ENCODE measurements around the gene KHDC4. TPM values are rescaled to one million over a fixed set of nuclear protein-coding genes. Genes with fewer than 3 reads are reported as not detected.

The KHDC4 gene
- polyA plus RNA-seq, 1 donor from 2014 or later, result 97.1 TPM

GRCh38 chr1:155884031-155884960, 49.9 kb downstream of the KHDC4 start:
- no peak for TF ChIP-seq REST (IDR thresholded peaks at IDR 0.05; ENCODE audit: borderline replicate concordance)
- TF ChIP-seq SMC3 (conservative IDR thresholded peaks at IDR 0.05; ENCODE audit: poor library complexity), result no peak
- TF ChIP-seq RAD21 (conservative IDR thresholded peaks at IDR 0.05), result no peak
- no peak for TF ChIP-seq EP300 (conservative IDR thresholded peaks at IDR 0.05; ENCODE audit: poor library complexity, severe bottlenecking)
- TF ChIP-seq TAF1 (IDR thresholded peaks at IDR 0.05; ENCODE audit: low read depth), result no peak
- TF ChIP-seq POLR2AphosphoS5 (IDR thresholded peaks at IDR 0.05), result no peak
- TF ChIP-seq MXI1 (conservative IDR thresholded peaks at IDR 0.05; ENCODE audit: poor library complexity, severe bottlenecking), result no peak
- TF ChIP-seq, protein P1, sequence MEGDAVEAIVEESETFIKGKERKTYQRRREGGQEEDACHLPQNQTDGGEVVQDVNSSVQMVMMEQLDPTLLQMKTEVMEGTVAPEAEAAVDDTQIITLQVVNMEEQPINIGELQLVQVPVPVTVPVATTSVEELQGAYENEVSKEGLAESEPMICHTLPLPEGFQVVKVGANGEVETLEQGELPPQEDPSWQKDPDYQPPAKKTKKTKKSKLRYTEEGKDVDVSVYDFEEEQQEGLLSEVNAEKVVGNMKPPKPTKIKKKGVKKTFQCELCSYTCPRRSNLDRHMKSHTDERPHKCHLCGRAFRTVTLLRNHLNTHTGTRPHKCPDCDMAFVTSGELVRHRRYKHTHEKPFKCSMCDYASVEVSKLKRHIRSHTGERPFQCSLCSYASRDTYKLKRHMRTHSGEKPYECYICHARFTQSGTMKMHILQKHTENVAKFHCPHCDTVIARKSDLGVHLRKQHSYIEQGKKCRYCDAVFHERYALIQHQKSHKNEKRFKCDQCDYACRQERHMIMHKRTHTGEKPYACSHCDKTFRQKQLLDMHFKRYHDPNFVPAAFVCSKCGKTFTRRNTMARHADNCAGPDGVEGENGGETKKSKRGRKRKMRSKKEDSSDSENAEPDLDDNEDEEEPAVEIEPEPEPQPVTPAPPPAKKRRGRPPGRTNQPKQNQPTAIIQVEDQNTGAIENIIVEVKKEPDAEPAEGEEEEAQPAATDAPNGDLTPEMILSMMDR (IDR thresholded peaks at IDR 0.05; ENCODE audit: poor library complexity, severe bottlenecking), result no peak
- TF ChIP-seq EZH2 (IDR thresholded peaks at IDR 0.05; ENCODE audit: borderline replicate concordance, insufficient read depth, low read length, poor library complexity, severe bottlenecking), result no peak
- no peak overlapping the region for H3K27ac ChIP-seq (ENCODE audit: low read length)
- no peaks in the 10 kb centered on the region for H3K27me3 ChIP-seq (ENCODE audit: insufficient read depth, low read depth, low read length)
- peaks cover 11% of the 10 kb centered on the region for H3K79me2 ChIP-seq (replicated peaks; ENCODE audit: insufficient read depth, low read length)
- H3K4me2 ChIP-seq (ENCODE audit: low read length), result no peak overlapping the region
- H3K9ac ChIP-seq (ENCODE audit: low read length), result no peak overlapping the region
- no peaks in the 10 kb centered on the region for H3K9me2 ChIP-seq (ENCODE audit: insufficient read depth, low read length)
- peaks cover 6% of the 10 kb centered on the region for H4K20me1 ChIP-seq (ENCODE audit: insufficient read depth)
- no peak overlapping the region for H2AFZ ChIP-seq (ENCODE audit: low read depth, low read length)
- H3F3A ChIP-seq (ENCODE audit: insufficient read depth, low read length, poor library complexity, severe bottlenecking), result no peaks in the 10 kb centered on the region
- H3K4me3 ChIP-seq (ENCODE audit: low read length), result no peak overlapping the region
- H3K9me3 ChIP-seq (ENCODE audit: low read length), result no peaks in the 10 kb centered on the region
- H3K36me3 ChIP-seq (ENCODE audit: insufficient read depth, low read length), result peaks cover 16% of the 10 kb centered on the region

GRCh38 chr1:155882766-155883165, 51.4 kb downstream of the KHDC4 start:
- TF ChIP-seq SMC3 (conservative IDR thresholded peaks at IDR 0.05; ENCODE audit: poor library complexity), result no peak
- no peak for TF ChIP-seq TAF1 (IDR thresholded peaks at IDR 0.05; ENCODE audit: low read depth)
- TF ChIP-seq POLR2AphosphoS5 (IDR thresholded peaks at IDR 0.05), result no peak
- TF ChIP-seq RAD21 (conservative IDR thresholded peaks at IDR 0.05), result no peak
- no peak for TF ChIP-seq EP300 (conservative IDR thresholded peaks at IDR 0.05; ENCODE audit: poor library complexity, severe bottlenecking)
- TF ChIP-seq EZH2 (IDR thresholded peaks at IDR 0.05; ENCODE audit: borderline replicate concordance, insufficient read depth, low read length, poor library complexity, severe bottlenecking), result no peak
- TF ChIP-seq MXI1 (conservative IDR thresholded peaks at IDR 0.05; ENCODE audit: poor library complexity, severe bottlenecking), result no peak
- no peak for TF ChIP-seq REST (IDR thresholded peaks at IDR 0.05; ENCODE audit: borderline replicate concordance)
- TF ChIP-seq, protein P1 (IDR thresholded peaks at IDR 0.05; ENCODE audit: poor library complexity, severe bottlenecking), result no peak

More at GRCh38 chr1:155882766-155883165, 51.4 kb downstream of the KHDC4 start:
- H3K9ac ChIP-seq (ENCODE audit: low read length), result no peak overlapping the region
- no peak overlapping the region for H3K4me3 ChIP-seq (ENCODE audit: low read length)
- H3K27me3 ChIP-seq (ENCODE audit: insufficient read depth, low read depth, low read length), result no peaks in the 10 kb centered on the region
- no peaks in the 10 kb centered on the region for H3K9me3 ChIP-seq (ENCODE audit: low read length)
- H3K9me2 ChIP-seq (ENCODE audit: insufficient read depth, low read length), result no peaks in the 10 kb centered on the region
- peaks cover 6% of the 10 kb centered on the region for H4K20me1 ChIP-seq (ENCODE audit: insufficient read depth)
- no peaks in the 10 kb centered on the region for H3F3A ChIP-seq (ENCODE audit: insufficient read depth, low read length, poor library complexity, severe bottlenecking)
- H3K79me2 ChIP-seq (replicated peaks; ENCODE audit: insufficient read depth, low read length), result peaks cover 19% of the 10 kb centered on the region
- no peak overlapping the region for H2AFZ ChIP-seq (ENCODE audit: low read depth, low read length)
- no peak overlapping the region for H3K27ac ChIP-seq (ENCODE audit: low read length)
- peaks cover 16% of the 10 kb centered on the region for H3K36me3 ChIP-seq (ENCODE audit: insufficient read depth, low read length)
- no peak overlapping the region for H3K4me2 ChIP-seq (ENCODE audit: low read length)

Measured in neural cell (in vitro differentiated cells).